ENCODE data around the gene RHNO1.

RHNO1 gene

DNA sequence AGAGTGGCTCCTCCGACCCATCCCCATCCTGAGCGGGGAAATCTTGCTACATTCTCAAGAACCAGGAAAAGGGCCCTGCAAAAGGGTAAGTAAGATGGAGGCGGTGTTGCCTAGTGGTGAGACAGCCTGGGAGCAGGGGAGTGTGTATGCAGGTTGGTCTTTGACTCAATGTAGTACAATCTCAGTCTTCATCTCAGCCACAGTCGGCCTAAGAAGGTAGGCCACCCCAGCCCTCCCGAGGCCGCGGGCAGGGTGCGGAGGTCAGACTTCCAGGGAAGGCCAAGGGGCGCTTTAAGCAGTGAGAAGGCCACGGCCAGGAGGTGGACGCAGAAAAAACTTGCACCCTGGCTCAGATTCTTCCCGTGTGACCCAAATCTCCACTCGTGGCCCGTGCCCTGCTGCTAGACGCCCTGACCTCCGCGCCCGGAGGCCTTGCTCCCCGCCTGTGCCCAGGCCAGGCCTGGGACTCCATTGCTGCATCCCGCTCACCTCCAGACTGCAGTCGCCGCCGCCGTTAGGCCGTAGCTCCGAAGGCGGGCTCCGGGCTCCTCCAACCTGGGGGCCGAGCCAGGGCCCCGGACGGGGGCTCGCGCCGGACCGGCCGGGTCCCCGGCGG is 484 bp upstream of the RHNO1 start:
- Histone ChIP-seq H3K27me3 (ENCODE audit: insufficient read depth, low read length, poor library complexity, severe bottlenecking) (no peaks in the 10 kb centered on the region), H3K36me3 (ENCODE audit: insufficient read depth, low read length) (peaks cover 17% of the 10 kb centered on the region; the same call in 1 of the 2 replicates), H2AFZ (ENCODE audit: low read length) (peak overlapping the region; percentile 74), H3K4me2 (ENCODE audit: low read depth, low read length, poor library complexity, severe bottlenecking) (peak overlapping the region; percentile 87), H3K9ac (ENCODE audit: low read depth, low read length, poor library complexity, severe bottlenecking) (peak overlapping the region; percentile 92), H4K20me1 (ENCODE audit: insufficient read depth, low read length, poor library complexity, severe bottlenecking) (peaks cover 17% of the 10 kb centered on the region), H3K9me2 (replicated peaks; ENCODE audit: low read depth, low read length) (no peaks in the 10 kb centered on the region), H3K79me2 (ENCODE audit: insufficient read depth, low read length) (peaks cover 97% of the 10 kb centered on the region), H3K9me3 (ENCODE audit: insufficient read depth, low read depth, low read length) (no peaks in the 10 kb centered on the region), H3K4me3 (ENCODE audit: low read length, poor library complexity, severe bottlenecking) (peak overlapping the region; percentile 91), H3K4me1 (ENCODE audit: insufficient read depth, low read length, poor library complexity, severe bottlenecking) (peaks cover 43% of the 10 kb centered on the region), H3F3A (ENCODE audit: low read depth) (no peaks in the 10 kb centered on the region)
- TF ChIP-seq, protein P1, sequence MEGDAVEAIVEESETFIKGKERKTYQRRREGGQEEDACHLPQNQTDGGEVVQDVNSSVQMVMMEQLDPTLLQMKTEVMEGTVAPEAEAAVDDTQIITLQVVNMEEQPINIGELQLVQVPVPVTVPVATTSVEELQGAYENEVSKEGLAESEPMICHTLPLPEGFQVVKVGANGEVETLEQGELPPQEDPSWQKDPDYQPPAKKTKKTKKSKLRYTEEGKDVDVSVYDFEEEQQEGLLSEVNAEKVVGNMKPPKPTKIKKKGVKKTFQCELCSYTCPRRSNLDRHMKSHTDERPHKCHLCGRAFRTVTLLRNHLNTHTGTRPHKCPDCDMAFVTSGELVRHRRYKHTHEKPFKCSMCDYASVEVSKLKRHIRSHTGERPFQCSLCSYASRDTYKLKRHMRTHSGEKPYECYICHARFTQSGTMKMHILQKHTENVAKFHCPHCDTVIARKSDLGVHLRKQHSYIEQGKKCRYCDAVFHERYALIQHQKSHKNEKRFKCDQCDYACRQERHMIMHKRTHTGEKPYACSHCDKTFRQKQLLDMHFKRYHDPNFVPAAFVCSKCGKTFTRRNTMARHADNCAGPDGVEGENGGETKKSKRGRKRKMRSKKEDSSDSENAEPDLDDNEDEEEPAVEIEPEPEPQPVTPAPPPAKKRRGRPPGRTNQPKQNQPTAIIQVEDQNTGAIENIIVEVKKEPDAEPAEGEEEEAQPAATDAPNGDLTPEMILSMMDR (conservative IDR thresholded peaks at IDR 0.05; ENCODE audit: low read length): no peak
- TF ChIP-seq EZH2phosphoT487 (IDR thresholded peaks at IDR 0.05; ENCODE audit: borderline replicate concordance): no peak

GRCh38 chr12:2877953-2878732 is 1.1 kb downstream of the RHNO1 start:
- Histone ChIP-seq H3K4me1 (ENCODE audit: insufficient read depth, low read length, poor library complexity, severe bottlenecking) (peaks cover 35% of the 10 kb centered on the region), H2AFZ (ENCODE audit: low read length) (no peak overlapping the region), H3K9me2 (replicated peaks; ENCODE audit: low read depth, low read length) (no peaks in the 10 kb centered on the region)

GRCh38 chr12:2879853-2880252 is 2.8 kb downstream of the RHNO1 start:
- Histone ChIP-seq H2AFZ (ENCODE audit: low read length) (no peak overlapping the region), H3K9ac (ENCODE audit: low read depth, low read length, poor library complexity, severe bottlenecking) (peak overlapping the region; percentile 55), H3K4me3 (ENCODE audit: low read length, poor library complexity, severe bottlenecking) (peak overlapping the region; percentile 35), H3K36me3 (ENCODE audit: insufficient read depth, low read length) (no peaks in the 10 kb centered on the region), H3K27me3 (ENCODE audit: insufficient read depth, low read length, poor library complexity, severe bottlenecking) (no peaks in the 10 kb centered on the region), H4K20me1 (ENCODE audit: insufficient read depth, low read length, poor library complexity, severe bottlenecking) (peaks cover 5% of the 10 kb centered on the region), H3K9me3 (ENCODE audit: insufficient read depth, low read depth, low read length) (no peaks in the 10 kb centered on the region), H3K4me2 (ENCODE audit: low read depth, low read length, poor library complexity, severe bottlenecking) (peak overlapping the region; percentile 77), H3K4me1 (ENCODE audit: insufficient read depth, low read length, poor library complexity, severe bottlenecking) (peaks cover 24% of the 10 kb centered on the region), H3F3A (ENCODE audit: low read depth) (no peaks in the 10 kb centered on the region), H3K79me2 (ENCODE audit: insufficient read depth, low read length) (peaks cover 80% of the 10 kb centered on the region), H3K9me2 (replicated peaks; ENCODE audit: low read depth, low read length) (no peaks in the 10 kb centered on the region)
- no peak for TF ChIP-seq EZH2phosphoT487 (IDR thresholded peaks at IDR 0.05; ENCODE audit: borderline replicate concordance)
- TF ChIP-seq, protein P1 (conservative IDR thresholded peaks at IDR 0.05; ENCODE audit: low read length): no peak

More at GRCh38 chr12:2877953-2878732, 1.1 kb downstream of the RHNO1 start:
- Histone ChIP-seq H3K79me2 (ENCODE audit: insufficient read depth, low read length) (peaks cover 97% of the 10 kb centered on the region), H4K20me1 (ENCODE audit: insufficient read depth, low read length, poor library complexity, severe bottlenecking) (peaks cover 14% of the 10 kb centered on the region), H3F3A (ENCODE audit: low read depth) (no peaks in the 10 kb centered on the region), H3K9me3 (ENCODE audit: insufficient read depth, low read depth, low read length) (no peaks in the 10 kb centered on the region), H3K9ac (ENCODE audit: low read depth, low read length, poor library complexity, severe bottlenecking) (peak overlapping the region; percentile 92), H3K27me3 (ENCODE audit: insufficient read depth, low read length, poor library complexity, severe bottlenecking) (no peaks in the 10 kb centered on the region), H3K4me2 (ENCODE audit: low read depth, low read length, poor library complexity, severe bottlenecking) (peak overlapping the region; percentile 77), H3K36me3 (ENCODE audit: insufficient read depth, low read length) (peaks cover 8% of the 10 kb centered on the region; the same call in 1 of the 2 replicates), H3K4me3 (ENCODE audit: low read length, poor library complexity, severe bottlenecking) (peak overlapping the region; percentile 91)
- no peak for TF ChIP-seq EZH2phosphoT487 (IDR thresholded peaks at IDR 0.05; ENCODE audit: borderline replicate concordance)
- TF ChIP-seq, protein P1 (conservative IDR thresholded peaks at IDR 0.05; ENCODE audit: low read length): no peak

Data from Loucy (cell line).